Measurements from ENCODE around the gene SDK2.
"Not testable (repeated sequence)": the region's sequence is repeated elsewhere in the genome, so short reads cannot be mapped to it uniquely, and the experiment has no call there.

SDK2 gene

GRCh38 chr17:73318836-73319235, 325.4 kb downstream of the SDK2 start:
- in situ Hi-C loops (cut with HindIII; ENCODE audit: low sequenced_read_pairs) = no loop called here

GRCh38 chr17:73318427-73318813, 325.8 kb downstream of the SDK2 start:
- in situ Hi-C loops (cut with HindIII; ENCODE audit: low sequenced_read_pairs) = no loop called here

GRCh38 chr17:73317513-73318426, 326.5 kb downstream of the SDK2 start:
- in situ Hi-C loops (cut with HindIII; ENCODE audit: low sequenced_read_pairs) = no loop called here

- in situ Hi-C loops (cut with HindIII; ENCODE audit: low sequenced_read_pairs) = no loop called here
Measured at GRCh38 chr17:73316919-73317505, 327.2 kb downstream of the SDK2 start.

GRCh38 chr17:73315471-73315870, 328.8 kb downstream of the SDK2 start:
- in situ Hi-C loops (cut with HindIII; ENCODE audit: low sequenced_read_pairs) = no loop called here

- in situ Hi-C loops (cut with HindIII; ENCODE audit: low sequenced_read_pairs) = no loop called here
Measured at GRCh38 chr17:73313526-73314127, 330.6 kb downstream of the SDK2 start.

- in situ Hi-C loops (cut with HindIII; ENCODE audit: low sequenced_read_pairs) = not testable (repeated sequence)
Measured at GRCh38 chr17:73312887-73313286, 331.4 kb downstream of the SDK2 start.

GRCh38 chr17:73311781-73312641, 332.2 kb downstream of the SDK2 start, which contains the start of gene CDC42EP4:
Gene CDC42EP4 (minus strand): TSS chr17:73312001. CDS start chr17:73286500, 25,501 bp downstream.
- in situ Hi-C loops (cut with HindIII; ENCODE audit: low sequenced_read_pairs) = no loop called here

GRCh38 chr17:73311428-73311780, 332.8 kb downstream of the SDK2 start:
- in situ Hi-C loops (cut with HindIII; ENCODE audit: low sequenced_read_pairs) = no loop called here

GRCh38 chr17:73309727-73310596, 334.3 kb downstream of the SDK2 start:
- in situ Hi-C loops (cut with HindIII; ENCODE audit: low sequenced_read_pairs) = no loop called here

GRCh38 chr17:73308959-73309358, 335.3 kb downstream of the SDK2 start:
- in situ Hi-C loops (cut with HindIII; ENCODE audit: low sequenced_read_pairs) = not testable (repeated sequence)

- in situ Hi-C loops (cut with HindIII; ENCODE audit: low sequenced_read_pairs) = no loop called here
Measured at GRCh38 chr17:73308017-73308823, 336.0 kb downstream of the SDK2 start.

GRCh38 chr17:73307130-73307529, 337.1 kb downstream of the SDK2 start:
- in situ Hi-C loops (cut with HindIII; ENCODE audit: low sequenced_read_pairs) = no loop called here

- in situ Hi-C loops (cut with HindIII; ENCODE audit: low sequenced_read_pairs) = no loop called here
Measured at GRCh38 chr17:73305845-73306836, 338.1 kb downstream of the SDK2 start.

- in situ Hi-C loops (cut with HindIII; ENCODE audit: low sequenced_read_pairs) = no loop called here
Measured at GRCh38 chr17:73304971-73305812, 339.1 kb downstream of the SDK2 start.

- in situ Hi-C loops (cut with HindIII; ENCODE audit: low sequenced_read_pairs) = no loop called here
Measured at GRCh38 chr17:73304438-73304837, 339.8 kb downstream of the SDK2 start.

- in situ Hi-C loops (cut with HindIII; ENCODE audit: low sequenced_read_pairs) = no loop called here
Measured at GRCh38 chr17:73302189-73302588, 342.1 kb downstream of the SDK2 start.
